T-cell (primary cell): ENCODE data around the gene NRSN2. TPM values are rescaled to one million over a fixed set of nuclear protein-coding genes. Genes with fewer than 3 reads are reported as not detected.

Experiments
- total RNA-seq, 35 experiments: library from RNA in 6 of 35; stranded (reverse) in 6 of 35; fragments of 120-200 nt in 1 of 35; gene quantifications; one replicate each; pipeline versions ENCODE4 v1.2.1 to v1.2.4 and lab custom pipeline; 2013 to 2026

Gene NRSN2
- total RNA-seq, 5 donors from 2014 or later (not counting 1 experiment from before 2014, with no cell fraction given) = 0.70 to 1.8 (median 1.3) TPM

Other genes starting within 250 kb of the NRSN2 start
- not detected for gene DEFB126, start 204.5 kb upstream of the NRSN2 start, total RNA-seq
- not detected for gene DEFB127, start 189.7 kb upstream of the NRSN2 start, total RNA-seq
- not detected for gene DEFB128, start 157.4 kb upstream of the NRSN2 start, total RNA-seq
- not detected for gene DEFB129, start 119.9 kb upstream of the NRSN2 start, total RNA-seq
- gene DEFB132, start 89.4 kb upstream of the NRSN2 start, total RNA-seq = not detected
- 1 to 10 TPM; 2.5 to 3.2 (median 2.8) TPM for gene C20orf96, start 56.4 kb upstream of the NRSN2 start, total RNA-seq
- 10 to 100 TPM; 16.7 to 30.2 (median 27.3) TPM for gene ZCCHC3, start 49.5 kb upstream of the NRSN2 start, total RNA-seq
- gene SOX12, start 21.6 kb upstream of the NRSN2 start, total RNA-seq = 10 to 100 TPM in 4 of 5 donors, 1 to 10 TPM in 1; 7.3 to 14.9 (median 11.4) TPM
- 10 to 100 TPM in 3 of 5 donors, 1 to 10 TPM in 2; 3.2 to 19.2 (median 16.0) TPM for gene TRIB3, start 33.6 kb downstream of the NRSN2 start, total RNA-seq
- gene RBCK1, start 61.2 kb downstream of the NRSN2 start, total RNA-seq = 100 to 1,000 TPM in 3 of 5 donors, 10 to 100 TPM in 2; 87.0 to 110 (median 105) TPM
- 10 to 100 TPM; 28.9 to 42.7 (median 39.5) TPM for gene TBC1D20, start 115.4 kb downstream of the NRSN2 start, total RNA-seq
- 10 to 100 TPM; 73.7 to 84.4 (median 77.4) TPM for gene CSNK2A1, start 196.7 kb downstream of the NRSN2 start, total RNA-seq